H9 (cell line): ENCODE measurements around the gene IMMP2L. TPM values are rescaled to one million over a fixed set of nuclear protein-coding genes. Genes with fewer than 3 reads are reported as not detected.

ENCODE experiments used
- DNase-seq: peaks from one replicate; pipeline ENCODE4 v3.0.0-alpha.2; 2017
- H2AFZ ChIP-seq: one replicate; pipeline ENCODE4 v1.6.1; 2013; ENCODE audit warnings: mild to moderate bottlenecking, low read length, control low read depth, moderate library complexity
- H2AK5ac ChIP-seq: 2 replicates; pipeline ENCODE4 v1.6.1; 2013; ENCODE audit warnings: low read length, control low read depth, mixed read lengths; ENCODE audit not compliant: insufficient read length
- H2BK120ac ChIP-seq: one replicate; pipeline ENCODE4 v1.6.1; 2013; ENCODE audit warnings: low read depth, mild to moderate bottlenecking, low read length, control low read depth, inconsistent platforms; ENCODE audit not compliant: poor library complexity, severe bottlenecking
- H2BK12ac ChIP-seq: 2 replicates; pipeline ENCODE4 v1.6.1; 2013; ENCODE audit warnings: low read length, control low read depth, mixed read lengths, low read depth; ENCODE audit not compliant: insufficient read length
- H2BK15ac ChIP-seq: 2 replicates; pipeline ENCODE4 v1.6.1; 2013; ENCODE audit warnings: low read depth, low read length, control low read depth
- H2BK20ac ChIP-seq: one replicate; pipeline ENCODE4 v1.6.1; 2013; ENCODE audit warnings: low read depth, mild to moderate bottlenecking, low read length, control low read depth, inconsistent platforms; ENCODE audit not compliant: poor library complexity, severe bottlenecking
- H2BK5ac ChIP-seq: 2 replicates; pipeline ENCODE4 v1.6.1; 2013; ENCODE audit warnings: low read length, control low read depth, mixed read lengths; ENCODE audit not compliant: insufficient read length
- H3K14ac ChIP-seq: 2 replicates; pipeline ENCODE4 v1.6.1; 2013; ENCODE audit warnings: low read length, control low read depth; ENCODE audit not compliant: insufficient read depth
- H3K18ac ChIP-seq: 2 replicates; pipeline ENCODE4 v1.6.1; 2013; ENCODE audit warnings: low read depth, mild to moderate bottlenecking, mixed read lengths, low read length, control low read depth; ENCODE audit not compliant: insufficient read length
- H3K23ac ChIP-seq: 2 replicates; pipeline ENCODE4 v1.6.1; 2013; ENCODE audit warnings: low read length, control low read depth, mixed read lengths, low read depth; ENCODE audit not compliant: insufficient read length
- H3K23me2 ChIP-seq: 2 replicates; pipeline ENCODE4 v1.6.1; 2013; ENCODE audit warnings: low read depth, mild to moderate bottlenecking, mixed read lengths, low read length, control low read depth; ENCODE audit not compliant: insufficient read length, poor library complexity, severe bottlenecking
- H3K27ac ChIP-seq: 2 replicates; pipeline ENCODE4 v1.5.1; 2013; ENCODE audit warnings: low read length, control low read depth, mixed read lengths, low read depth; ENCODE audit not compliant: insufficient read length
- H3K27me3 ChIP-seq: 2 replicates; pipeline ENCODE4 v1.6.1; 2013; ENCODE audit warnings: low read length, control low read depth, inconsistent platforms; ENCODE audit not compliant: insufficient read depth
- H3K4ac ChIP-seq: 2 replicates; pipeline ENCODE4 v1.6.1; 2013; ENCODE audit warnings: low read depth, mild to moderate bottlenecking, control low read depth, inconsistent platforms, low read length, moderate library complexity
- H3K4me1 ChIP-seq: 2 replicates; pipeline ENCODE4 v1.6.1; 2013; ENCODE audit warnings: low read length, control low read depth, inconsistent platforms; ENCODE audit not compliant: insufficient read depth
- H3K4me2 ChIP-seq: 2 replicates; pipeline ENCODE4 v1.6.1; 2013; ENCODE audit warnings: low read length, control low read depth, mixed read lengths; ENCODE audit not compliant: insufficient read length, insufficient read depth
- H3K56ac ChIP-seq: 2 replicates; pipeline ENCODE4 v1.6.1; 2013; ENCODE audit warnings: low read depth, mild to moderate bottlenecking, mixed read lengths, low read length, control low read depth; ENCODE audit not compliant: insufficient read length
- H3K79me1 ChIP-seq: 2 replicates; pipeline ENCODE4 v1.6.1; 2013; ENCODE audit warnings: low read depth, mild to moderate bottlenecking, moderate library complexity, low read length, control low read depth, inconsistent platforms; ENCODE audit not compliant: insufficient read depth, poor library complexity, severe bottlenecking
- H3K79me2 ChIP-seq: 2 replicates; pipeline ENCODE4 v1.6.1; 2013; ENCODE audit warnings: low read length, control low read depth, inconsistent platforms; ENCODE audit not compliant: insufficient read depth
- H3K9ac ChIP-seq: 2 replicates; pipeline ENCODE4 v1.6.1; 2013; ENCODE audit warnings: low read length, control low read depth, mixed read lengths; ENCODE audit not compliant: insufficient read length; ENCODE audit errors: extremely low read depth
- H3K9me3 ChIP-seq: one replicate; pipeline ENCODE4 v1.6.1; 2013; ENCODE audit warnings: low read depth, low read length, inconsistent platforms; ENCODE audit not compliant: control insufficient read depth
- H3T11ph ChIP-seq: one replicate; pipeline ENCODE4 v1.6.1; 2013; ENCODE audit warnings: mild to moderate bottlenecking, low read length, control low read depth, inconsistent platforms
- H4K20me1 ChIP-seq: one replicate; pipeline ENCODE4 v1.6.1; 2013; ENCODE audit not compliant: control insufficient read depth, insufficient read length, insufficient read depth
- H4K5ac ChIP-seq: 2 replicates; pipeline ENCODE4 v1.6.1; 2013; ENCODE audit warnings: low read depth, mild to moderate bottlenecking, mixed read lengths, low read length, control low read depth; ENCODE audit not compliant: insufficient read length
- H4K8ac ChIP-seq: replicated peaks from 2 replicates; pipeline ENCODE4 v1.6.1; 2013; ENCODE audit warnings: low read length, control low read depth, mixed read lengths, low read depth; ENCODE audit not compliant: insufficient read length
- H4K91ac ChIP-seq: 2 replicates; pipeline ENCODE4 v1.6.1; 2013; ENCODE audit warnings: low read depth, mild to moderate bottlenecking, moderate library complexity, mixed read lengths, low read length, control low read depth; ENCODE audit not compliant: insufficient read length
- H3K27ac Mint-ChIP-seq, 3 experiments: 2 replicates in 2 of 3; 3 replicates in 1 of 3; pipeline ENCODE4 v1.8.0; 2020 to 2021; ENCODE audit warnings: mixed read lengths in 3 of 3, mild to moderate bottlenecking in 1 of 3, moderate library complexity in 1 of 3
- H3K27me3 Mint-ChIP-seq: 2 replicates; pipeline ENCODE4 v1.8.0; 2021; ENCODE audit warnings: low read depth, mild to moderate bottlenecking, moderate library complexity, mixed read lengths
- H3K36me3 Mint-ChIP-seq, 3 experiments: 2 replicates in 2 of 3; 3 replicates in 1 of 3; pipeline ENCODE4 v1.8.0; 2020 to 2021; ENCODE audit warnings: low read depth in 3 of 3, mixed read lengths in 3 of 3; ENCODE audit not compliant: insufficient read depth in 1 of 3
- H3K4me1 Mint-ChIP-seq, 2 experiments: 2 replicates each; pipeline ENCODE4 v1.8.0; 2020; ENCODE audit warnings: mixed read lengths in 2 of 2
- H3K4me3 Mint-ChIP-seq, 2 experiments: 2 replicates in 1 of 2; 3 replicates in 1 of 2; pipeline ENCODE4 v1.8.0; 2020 to 2021; ENCODE audit warnings: mild to moderate bottlenecking in 2 of 2, mixed read lengths in 2 of 2, moderate library complexity in 1 of 2
- H3K9me3 Mint-ChIP-seq, 2 experiments: 2 replicates in 1 of 2; 3 replicates in 1 of 2; pipeline ENCODE4 v1.8.0; 2020; ENCODE audit warnings: mild to moderate bottlenecking in 2 of 2, mixed read lengths in 2 of 2, moderate library complexity in 1 of 2
- WGBS: extraction: QIAGEN DNeasy Blood & Tissue Kit; methylation state at CpG from one replicate; pipeline ENCODE4 v1.1.7; 2013; ENCODE audit warnings: missing lambda C conversion rate, low lambda C conversion rate, mixed read lengths; ENCODE audit not compliant: insufficient read length; ENCODE audit errors: extremely low coverage; 5-methylcytosine and 5-hydroxymethylcytosine counted together
- total RNA-seq: library from RNA; stranded (reverse); gene quantifications from 2 replicates; pipeline ENCODE4 v1.2.1, GENCODE V29; 2021
- TF ChIP-seq, protein P1 (sequence below): fragments of 200-600 bp; sonication (generic); conservative IDR thresholded peaks from 3 replicates; pipeline ENCODE4 v1.8.0; 2021; ENCODE audit warnings: antibody characterized with exemption, mild to moderate bottlenecking

Gene IMMP2L
- total RNA-seq, 1 experiment from 2014 or later = 14.7 TPM

DNA sequence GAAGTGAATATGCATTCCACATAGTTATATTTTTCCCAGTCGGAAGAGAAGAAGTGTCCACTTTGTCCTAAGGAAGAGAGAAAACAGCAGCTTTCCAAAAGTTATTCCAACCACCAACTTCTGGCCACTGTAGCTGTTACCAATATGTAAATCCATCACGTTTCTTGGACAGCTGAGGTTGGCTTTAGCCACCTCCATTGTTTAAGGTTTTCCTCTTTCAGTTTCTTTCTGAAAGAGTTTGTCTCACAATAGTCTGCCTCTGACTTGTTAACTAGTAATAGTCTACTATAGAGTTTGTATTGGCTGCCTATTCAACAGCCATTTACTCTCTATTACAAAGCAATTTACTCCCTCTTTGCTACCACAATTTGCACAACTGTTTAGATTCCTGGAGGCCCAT lies 929.0 kb downstream of the IMMP2L start:
- H3K27ac Mint-ChIP-seq = no peak overlapping the region
- H3K4me2 ChIP-seq = no peak overlapping the region
- TF ChIP-seq, protein P1, sequence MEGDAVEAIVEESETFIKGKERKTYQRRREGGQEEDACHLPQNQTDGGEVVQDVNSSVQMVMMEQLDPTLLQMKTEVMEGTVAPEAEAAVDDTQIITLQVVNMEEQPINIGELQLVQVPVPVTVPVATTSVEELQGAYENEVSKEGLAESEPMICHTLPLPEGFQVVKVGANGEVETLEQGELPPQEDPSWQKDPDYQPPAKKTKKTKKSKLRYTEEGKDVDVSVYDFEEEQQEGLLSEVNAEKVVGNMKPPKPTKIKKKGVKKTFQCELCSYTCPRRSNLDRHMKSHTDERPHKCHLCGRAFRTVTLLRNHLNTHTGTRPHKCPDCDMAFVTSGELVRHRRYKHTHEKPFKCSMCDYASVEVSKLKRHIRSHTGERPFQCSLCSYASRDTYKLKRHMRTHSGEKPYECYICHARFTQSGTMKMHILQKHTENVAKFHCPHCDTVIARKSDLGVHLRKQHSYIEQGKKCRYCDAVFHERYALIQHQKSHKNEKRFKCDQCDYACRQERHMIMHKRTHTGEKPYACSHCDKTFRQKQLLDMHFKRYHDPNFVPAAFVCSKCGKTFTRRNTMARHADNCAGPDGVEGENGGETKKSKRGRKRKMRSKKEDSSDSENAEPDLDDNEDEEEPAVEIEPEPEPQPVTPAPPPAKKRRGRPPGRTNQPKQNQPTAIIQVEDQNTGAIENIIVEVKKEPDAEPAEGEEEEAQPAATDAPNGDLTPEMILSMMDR = no peak

More for the DNA sequence above, 929.0 kb downstream of the IMMP2L start:
- H3K9me3 Mint-ChIP-seq = peaks cover 3 to 5% of the 10 kb centered on the region in 2 experiments; a peak in 3 of 5 replicates
- Histone ChIP-seq H3K4me1 (peaks cover 2% of the 10 kb centered on the region; the same call in 1 of the 2 replicates), H4K8ac (no peak overlapping the region), H3K9me3 (no peaks in the 10 kb centered on the region), H3T11ph (no peak overlapping the region), H3K27me3 (no peaks in the 10 kb centered on the region), H2BK120ac (no peak overlapping the region), H2BK15ac (no peak overlapping the region), H4K20me1 (no peaks in the 10 kb centered on the region), H3K14ac (no peak overlapping the region), H2BK5ac (no peak overlapping the region), H3K23ac (no peak overlapping the region), H3K9ac (no peak overlapping the region), H3K18ac (no peak overlapping the region), H3K79me1 (no peaks in the 10 kb centered on the region), H4K5ac (no peak overlapping the region), H3K23me2 (no peaks in the 10 kb centered on the region), H3K27ac (no peak overlapping the region), H2BK12ac (no peak overlapping the region), H4K91ac (no peak overlapping the region), H3K56ac (no peak overlapping the region), H2BK20ac (no peak overlapping the region), H3K79me2 (no peaks in the 10 kb centered on the region), H3K4ac (no peak overlapping the region), H2AFZ (peak overlapping the region; percentile 50), H2AK5ac (no peak overlapping the region)
- peaks cover 0 to 8% (median 2%) of the 10 kb centered on the region in 3 experiments; a peak in 3 of 7 replicates for H3K36me3 Mint-ChIP-seq
- no peaks in the 10 kb centered on the region for H3K27me3 Mint-ChIP-seq
- no peak for DNase-seq
- no CpG with 5 or more reads among the region's 2 CpGs for WGBS
- peaks cover 14 to 20% of the 10 kb centered on the region in 2 experiments for H3K4me1 Mint-ChIP-seq
- H3K4me3 Mint-ChIP-seq = no peak overlapping the region
